Measurements from ENCODE around the gene P4HA2.

Gene P4HA2

DNA sequence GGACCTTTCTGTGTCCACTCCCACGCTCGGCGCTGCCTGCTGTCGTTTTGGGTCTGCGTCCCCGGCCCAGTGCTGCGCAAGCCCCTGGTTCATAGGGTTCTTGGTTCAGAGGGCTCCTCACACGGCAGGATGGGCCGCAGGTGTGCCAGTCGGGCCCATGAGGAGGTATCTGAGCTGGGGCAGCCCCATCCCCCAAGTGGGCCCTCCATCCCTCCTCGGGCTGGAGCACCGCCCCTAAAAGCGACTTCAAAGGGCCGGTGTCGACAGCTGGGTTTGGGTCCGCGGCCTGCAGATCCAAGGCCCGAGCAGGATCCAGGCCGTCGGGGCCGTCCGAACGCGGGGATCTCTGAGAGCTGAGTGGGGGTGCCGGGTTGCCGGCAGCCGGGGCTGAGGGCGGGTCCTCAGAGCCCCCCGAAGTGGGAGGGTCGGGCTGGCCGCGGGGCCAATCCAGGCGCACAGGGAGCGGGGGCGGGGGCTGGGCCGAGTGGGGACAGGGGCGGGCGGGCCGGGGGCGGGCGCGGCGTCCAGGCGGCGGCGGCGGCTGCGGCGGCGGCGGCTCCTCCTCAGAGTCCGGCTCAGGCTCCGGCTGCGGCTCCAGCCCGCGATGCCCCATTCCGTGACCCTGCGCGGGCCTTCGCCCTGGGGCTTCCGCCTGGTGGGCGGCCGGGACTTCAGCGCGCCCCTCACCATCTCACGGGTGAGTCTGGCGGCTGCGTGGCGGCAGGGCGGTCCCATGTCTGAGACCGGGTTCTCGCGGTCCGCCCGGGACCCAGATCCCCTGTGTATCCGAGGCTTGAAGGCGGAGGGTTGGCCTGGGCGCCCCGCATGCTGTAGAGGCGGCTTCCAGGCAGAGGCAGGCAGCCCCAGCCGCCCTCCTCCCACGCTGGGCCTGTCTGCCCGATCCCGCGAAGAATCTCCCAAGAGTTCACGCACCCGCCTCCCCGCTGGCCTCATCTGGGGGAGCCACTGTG is 29.8 kb upstream of the P4HA2 start, which contains the start of gene PDLIM4:
PDLIM4 (plus strand) TSS at position 566 of the 971 bp plus-strand sequence; CDS start at position 605, 39 bp downstream.
- no peak within 1 kb of the TSS; the same call in 1 of the 2 replicates for H3K27ac ChIP-seq
- TF ChIP-seq CTCF (conservative IDR thresholded peaks at IDR 0.05), result no peak

- H3K27ac ChIP-seq, result no peak overlapping the region
- no peak for TF ChIP-seq CTCF (conservative IDR thresholded peaks at IDR 0.05)
Measured at GRCh38 chr5:132256783-132257130, 29.1 kb upstream of the P4HA2 start.

DNA sequence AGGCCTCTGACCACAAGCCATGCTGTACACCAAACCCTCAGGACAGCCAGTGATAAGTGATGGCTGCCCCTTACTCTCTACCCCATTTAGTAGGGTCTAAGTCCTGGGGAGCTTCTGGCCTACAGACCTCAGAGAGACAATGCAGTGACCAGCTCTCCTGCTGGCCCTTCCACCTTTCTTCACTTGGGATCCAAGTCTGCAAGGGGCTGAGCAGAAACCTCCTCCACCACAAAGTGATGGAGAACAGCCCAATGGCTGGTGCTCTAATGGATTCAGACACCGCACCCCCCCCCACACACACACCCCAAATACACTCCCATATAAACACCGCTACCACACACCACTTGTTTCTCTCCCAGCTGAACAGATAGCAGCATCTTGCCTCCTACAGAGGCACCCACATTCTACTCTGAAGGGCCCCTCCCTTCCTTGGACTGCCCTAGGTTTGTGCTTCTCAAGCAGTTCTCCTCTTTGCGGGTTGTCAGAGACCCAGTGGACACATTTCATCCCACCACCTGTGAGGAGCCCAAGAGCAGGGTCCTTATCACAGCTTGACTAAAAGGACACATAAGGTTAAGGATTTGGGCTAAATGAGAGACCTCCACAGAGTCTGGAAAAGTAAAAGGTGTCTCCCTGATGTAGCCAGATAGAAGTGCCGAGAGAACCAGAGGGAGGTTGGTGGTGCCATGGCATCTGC is 28.6 kb upstream of the P4HA2 start:
- TF ChIP-seq CTCF (conservative IDR thresholded peaks at IDR 0.05), result no peak
- no peak overlapping the region for H3K27ac ChIP-seq

GRCh38 chr5:132254321-132254977 is 26.8 kb upstream of the P4HA2 start:
- TF ChIP-seq CTCF (conservative IDR thresholded peaks at IDR 0.05), result no peak
- H3K27ac ChIP-seq, result no peak overlapping the region

DNA sequence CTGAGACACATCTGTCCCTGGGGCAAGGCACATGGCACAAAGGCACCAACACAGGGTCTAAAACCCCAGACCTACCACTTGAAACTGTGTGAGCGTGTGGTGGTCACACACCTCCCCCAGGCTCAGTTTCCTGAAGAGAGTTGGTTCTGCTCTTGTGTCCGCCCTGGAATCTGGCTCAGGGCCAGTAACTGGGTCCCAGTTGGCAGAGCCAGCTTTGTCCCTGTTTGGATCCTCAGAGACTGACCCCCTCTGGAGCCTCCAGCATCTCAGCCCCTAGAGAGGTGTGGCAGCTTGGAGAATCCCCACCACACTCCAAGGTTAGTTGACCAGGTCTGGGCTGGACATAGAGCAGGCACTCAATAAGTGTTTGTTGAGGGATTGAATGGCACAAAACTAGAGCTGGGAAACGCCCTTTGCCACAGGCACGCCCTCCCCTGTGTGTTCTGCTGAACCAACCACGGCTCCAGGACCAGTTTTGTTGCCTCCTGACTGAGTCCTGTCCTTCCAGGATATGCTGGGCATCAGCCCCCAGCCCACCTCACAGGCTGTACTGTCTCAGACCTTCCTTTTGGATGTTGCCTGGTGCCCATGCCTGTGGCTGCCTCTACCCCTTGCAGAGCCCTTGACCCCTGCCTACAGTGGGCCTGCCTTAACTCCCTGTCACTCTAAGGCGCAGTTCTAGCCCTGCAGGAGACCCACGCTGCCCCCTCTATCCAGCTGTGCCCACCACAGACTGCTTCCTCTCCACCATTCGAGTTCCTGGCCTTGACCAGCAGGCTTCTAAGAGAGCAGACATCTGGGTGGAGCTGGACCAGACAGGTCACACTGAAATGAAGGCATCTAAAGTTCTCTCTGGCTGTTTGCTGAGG is 26.0 kb upstream of the P4HA2 start:
- no peak overlapping the region for H3K27ac ChIP-seq
- no peak for TF ChIP-seq CTCF (conservative IDR thresholded peaks at IDR 0.05)

DNA sequence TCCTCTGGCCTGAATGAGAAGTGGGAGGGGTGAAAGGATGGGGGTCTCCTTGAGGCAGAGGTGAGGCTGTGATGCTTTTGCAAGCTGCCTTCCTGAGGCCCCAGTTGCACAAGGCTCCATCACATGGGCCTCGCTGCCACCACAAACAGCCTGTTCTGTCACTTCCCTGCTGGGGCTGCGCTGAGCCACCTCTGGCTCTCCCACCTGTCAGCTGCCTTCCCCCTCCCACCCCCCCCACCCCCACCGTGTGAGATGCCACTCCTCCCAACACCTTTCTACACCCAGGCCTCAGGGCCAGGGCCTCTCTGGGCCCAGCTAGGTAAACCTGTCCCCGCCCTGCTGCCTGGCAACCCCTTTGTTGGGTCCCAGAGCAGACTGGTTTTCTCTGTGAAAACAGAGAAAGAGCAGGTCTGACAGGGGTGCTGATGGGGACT is 25.4 kb upstream of the P4HA2 start:
- H3K27ac ChIP-seq, result no peak overlapping the region
- TF ChIP-seq CTCF (conservative IDR thresholded peaks at IDR 0.05), result no peak

All from VCaP (cell line).